EH (cell line): ENCODE measurements around the gene GRB14.
"Not testable (repeated sequence)": the region's sequence is repeated elsewhere in the genome, so short reads cannot be mapped to it uniquely, and the experiment has no call there.

Experiments
- DNase-seq: peaks from one replicate; pipeline ENCODE4 v3.0.0-alpha.2; 2015; ENCODE audit warnings: low read depth

Gene GRB14

DNA sequence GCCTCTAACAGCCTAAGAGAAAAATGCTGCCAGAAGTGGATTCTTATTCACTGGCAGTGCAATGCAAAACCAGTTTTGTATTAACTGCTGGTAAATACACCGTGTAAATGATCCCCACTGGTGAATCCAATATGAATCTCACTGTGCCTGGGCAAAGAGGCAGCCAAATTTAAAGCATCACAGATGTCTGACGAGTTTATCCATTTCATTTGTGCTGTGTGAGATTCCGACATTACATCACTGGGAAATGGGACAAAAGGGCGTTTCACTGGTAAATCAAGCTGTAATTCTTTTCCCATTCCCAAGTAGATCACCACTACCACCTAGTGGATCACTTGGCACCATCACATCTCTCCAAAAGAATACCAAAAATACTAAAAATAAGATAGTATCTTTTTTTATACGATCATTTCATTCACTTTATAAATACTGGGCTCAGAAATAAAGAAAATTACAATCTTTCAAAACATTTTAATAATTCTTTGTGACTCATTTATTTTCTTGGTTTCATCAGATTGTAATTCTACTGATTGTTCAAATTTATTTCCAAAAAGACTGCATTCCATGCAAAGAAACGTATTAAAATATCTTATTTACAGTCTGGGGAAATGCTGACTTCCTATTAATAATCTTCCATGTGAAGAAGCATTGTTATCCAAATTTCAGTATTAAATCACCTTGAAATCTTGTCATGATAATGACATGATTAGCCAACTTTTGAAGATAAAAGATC lies 125.6 kb downstream of the GRB14 start:
- DNase-seq, result peak; percentile 57

DNA sequence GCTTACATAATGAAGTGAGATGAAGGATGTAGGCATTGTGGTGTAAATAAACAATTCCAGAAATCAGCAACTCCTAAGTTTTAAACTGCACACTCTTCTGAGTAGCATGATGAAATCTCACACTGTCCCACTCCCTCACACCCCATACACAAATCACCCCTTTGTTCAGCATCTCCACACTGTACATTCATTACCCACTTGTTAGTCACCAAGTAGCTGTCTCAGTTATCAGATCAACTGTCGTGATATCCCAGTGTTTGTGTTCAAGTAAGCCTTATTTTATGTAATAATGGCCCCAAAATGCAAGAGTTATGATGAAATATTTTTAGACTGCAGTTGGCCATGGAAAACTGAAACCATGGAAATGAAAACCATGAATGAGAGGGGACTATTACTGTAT lies 135.7 kb downstream of the GRB14 start:
- DNase-seq, result peak; percentile 1

DNA sequence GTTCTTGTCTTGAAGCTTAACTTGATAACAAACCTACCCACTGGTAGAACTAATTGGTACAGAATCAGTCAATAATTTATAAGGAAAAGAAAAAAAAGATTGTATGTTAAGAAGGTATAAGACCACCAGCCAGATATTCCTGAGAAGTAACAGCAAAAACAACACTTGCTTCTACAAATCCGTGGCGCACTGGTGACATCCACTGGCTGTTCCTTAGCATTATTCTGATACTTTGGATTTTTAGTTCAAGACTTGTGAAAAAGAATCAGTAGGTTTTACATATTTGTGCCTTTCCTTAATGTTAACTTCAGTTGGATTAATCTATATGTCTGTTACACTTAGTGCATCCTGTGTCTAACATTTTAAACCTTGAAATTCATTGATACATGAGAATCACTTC lies 141.8 kb downstream of the GRB14 start:
- peak; percentile 31 for DNase-seq

DNA sequence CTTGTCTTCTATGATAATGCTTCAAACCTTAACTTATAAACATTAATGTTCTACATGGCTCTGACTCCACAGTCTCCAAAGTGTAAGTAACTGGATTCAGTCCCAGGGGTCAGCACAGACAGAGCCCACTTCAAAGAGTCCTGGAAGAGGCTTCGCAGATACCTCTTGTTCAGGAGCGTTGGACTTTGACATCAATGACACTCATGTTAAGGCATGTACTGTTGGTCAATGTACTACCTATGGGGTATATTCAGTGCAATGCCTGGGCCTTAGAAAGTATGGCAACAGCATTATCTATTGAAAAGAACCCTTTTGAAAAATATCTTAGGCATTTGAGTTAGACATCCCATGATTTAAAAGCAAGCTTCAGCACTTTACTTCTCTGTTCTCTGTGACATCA lies 143.1 kb downstream of the GRB14 start:
- no peak for DNase-seq

DNA sequence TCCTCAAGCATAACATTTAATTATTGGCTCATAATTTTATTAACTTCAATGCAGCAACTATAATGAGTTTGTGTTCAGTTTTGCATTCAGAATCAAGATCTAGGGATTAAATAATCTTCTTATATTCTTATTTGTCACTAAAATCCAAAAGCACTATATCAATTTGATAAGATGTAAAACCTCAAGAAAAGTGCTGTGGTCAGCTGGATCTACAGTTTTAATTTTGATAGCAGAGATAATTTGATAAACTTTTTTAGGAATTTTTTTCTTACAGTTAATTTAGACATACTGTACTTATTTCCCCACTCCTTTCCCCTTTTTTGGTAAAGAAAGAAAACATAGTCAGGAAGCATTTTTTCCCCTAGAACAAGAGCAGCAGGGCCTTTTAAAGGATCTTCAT lies 146.4 kb downstream of the GRB14 start:
- no peak for DNase-seq

DNA sequence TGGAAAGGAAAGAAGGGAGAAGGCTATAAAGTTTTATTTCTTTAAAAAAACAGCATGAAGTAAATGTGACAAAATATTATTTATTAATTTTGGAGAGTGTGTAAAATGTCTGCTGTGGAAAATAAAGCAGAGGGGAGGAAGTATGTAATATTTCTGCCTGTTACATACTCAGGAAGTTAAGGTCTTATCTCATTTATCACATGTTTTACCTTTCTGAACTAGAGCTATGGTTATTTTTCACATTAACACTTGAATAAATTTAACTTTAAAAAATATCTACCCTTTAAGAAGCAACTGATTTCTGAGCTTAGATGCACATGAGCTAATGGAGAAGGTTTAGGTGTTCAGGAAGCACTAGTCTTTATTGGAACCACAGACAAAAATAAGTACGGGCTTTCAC lies 148.3 kb downstream of the GRB14 start:
- no peak for DNase-seq

DNA sequence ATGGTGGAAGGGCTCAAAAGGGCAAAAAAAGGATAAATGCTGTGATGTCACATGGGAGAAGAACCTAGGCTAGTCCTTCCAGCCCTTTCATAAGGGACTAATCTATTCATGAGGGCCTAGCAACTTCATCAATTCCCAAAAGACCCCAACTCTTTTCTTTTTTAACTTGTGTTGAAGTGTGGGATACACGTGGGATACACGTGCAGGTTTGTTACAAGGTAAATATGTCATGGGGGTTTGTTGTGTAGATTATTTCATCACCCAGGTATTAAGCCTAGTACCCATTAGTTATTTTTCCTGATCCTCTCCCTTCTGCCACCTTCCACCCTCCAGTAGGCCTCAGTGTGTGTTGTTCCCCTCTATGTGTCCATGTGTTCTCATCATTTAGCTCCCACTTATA lies 156.2 kb downstream of the GRB14 start:
- DNase-seq, result not testable (repeated sequence)

DNA sequence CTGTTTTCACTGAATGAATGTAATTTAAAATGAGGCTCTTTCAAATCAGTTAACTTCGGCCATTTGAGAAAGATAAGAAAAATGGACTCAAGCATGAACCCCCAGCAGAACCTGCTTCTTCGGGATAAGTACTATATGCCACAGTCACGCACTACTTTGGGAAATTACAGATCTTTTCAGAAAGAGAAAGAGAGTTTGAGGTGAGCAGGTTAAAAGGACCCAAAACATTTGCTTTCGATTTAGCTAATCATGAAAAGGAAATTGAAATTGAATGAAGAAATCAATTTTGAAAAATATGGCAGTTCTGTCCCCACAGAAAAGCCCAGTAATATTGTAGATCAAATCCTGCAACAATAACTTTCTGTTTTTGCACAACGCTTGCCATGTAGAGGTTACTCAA lies 156.9 kb downstream of the GRB14 start:
- DNase-seq, result no peak

DNA sequence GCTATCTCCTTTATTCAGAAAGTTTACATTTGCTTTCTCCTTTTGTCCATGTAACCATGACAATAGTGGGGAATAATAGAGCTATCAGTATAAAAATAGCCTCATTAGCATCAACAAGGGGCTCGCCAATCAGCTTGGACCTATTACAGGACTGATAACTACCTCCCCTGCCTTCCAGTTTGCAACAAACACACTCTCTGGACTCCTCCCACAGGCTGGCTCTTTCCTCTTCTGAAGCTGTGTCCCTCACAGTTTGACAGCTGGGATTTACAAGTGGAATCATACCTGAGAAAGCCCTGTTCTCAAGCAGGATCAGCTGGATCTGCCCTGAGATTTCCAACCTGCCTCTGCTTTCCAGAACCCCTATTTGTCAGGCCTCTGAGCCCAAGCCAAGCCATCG lies 162.5 kb downstream of the GRB14 start:
- DNase-seq, result no peak

DNA sequence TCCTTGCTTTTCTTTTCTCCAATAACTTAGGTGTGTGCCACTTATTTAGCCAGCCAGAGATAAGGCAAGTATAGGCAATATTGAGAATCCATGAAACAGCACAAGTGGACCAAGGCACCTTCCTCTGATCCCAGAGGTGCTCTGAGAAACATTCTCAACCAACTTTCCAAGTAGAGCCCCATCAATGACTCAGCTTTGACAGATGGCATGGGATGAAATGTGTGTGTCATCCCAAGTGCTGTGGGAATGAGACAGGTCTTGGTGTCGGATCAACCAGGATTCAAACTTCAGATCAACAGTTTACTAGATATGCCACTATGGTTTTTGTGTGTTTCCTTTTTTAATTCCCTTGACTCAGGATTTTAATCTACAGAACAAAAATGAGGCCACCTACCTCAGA lies 164.0 kb downstream of the GRB14 start:
- no peak for DNase-seq

DNA sequence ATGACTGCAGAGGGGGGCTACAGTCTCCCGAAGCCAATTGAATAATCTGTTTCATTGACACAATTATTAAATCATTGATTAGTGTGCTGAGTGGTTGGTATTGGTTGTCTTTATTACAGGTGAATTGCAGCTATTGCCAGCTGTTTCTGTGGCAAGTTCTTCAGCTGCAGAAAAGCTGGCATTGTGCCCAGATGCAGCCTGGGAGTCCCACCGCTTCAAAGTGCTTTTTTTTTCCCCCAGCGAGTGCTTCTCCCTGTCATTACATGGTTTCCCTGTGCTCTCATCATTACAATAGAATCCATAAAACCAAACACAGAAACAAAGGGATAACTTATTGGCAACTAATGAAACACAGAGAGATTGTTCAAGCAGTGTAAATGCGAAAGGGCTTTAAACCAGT lies 164.7 kb downstream of the GRB14 start:
- no peak for DNase-seq

DNA sequence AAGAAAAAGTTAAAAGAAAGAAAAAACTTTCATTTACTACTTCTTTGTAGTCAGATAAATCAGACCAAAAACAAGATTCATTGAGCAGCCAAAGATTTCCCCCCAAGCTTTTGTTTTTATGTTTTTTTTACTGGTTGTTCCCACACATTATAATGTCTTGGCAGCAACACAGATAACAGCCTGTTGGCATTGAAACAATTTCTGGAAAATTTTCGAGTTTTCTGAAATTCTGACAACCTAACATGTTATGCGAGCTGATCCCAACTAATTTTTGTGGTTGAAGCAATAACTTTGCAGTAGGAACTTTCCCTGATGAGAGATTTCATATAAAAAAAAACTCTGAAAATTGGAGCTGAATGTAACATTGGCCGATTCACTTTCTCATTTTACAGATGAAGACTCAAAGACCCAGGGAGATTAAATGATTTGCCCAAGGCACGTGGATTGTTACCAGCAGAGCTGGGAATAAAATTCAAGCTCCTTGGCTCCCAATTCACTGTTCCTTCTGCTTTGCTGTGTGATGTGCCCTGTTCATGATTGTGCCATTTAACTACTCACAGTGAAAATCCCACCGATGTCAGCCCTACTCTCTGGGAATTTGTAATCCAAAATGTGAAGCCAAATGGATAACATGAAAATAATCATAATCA lies 167.5 kb downstream of the GRB14 start:
- no peak for DNase-seq

DNA sequence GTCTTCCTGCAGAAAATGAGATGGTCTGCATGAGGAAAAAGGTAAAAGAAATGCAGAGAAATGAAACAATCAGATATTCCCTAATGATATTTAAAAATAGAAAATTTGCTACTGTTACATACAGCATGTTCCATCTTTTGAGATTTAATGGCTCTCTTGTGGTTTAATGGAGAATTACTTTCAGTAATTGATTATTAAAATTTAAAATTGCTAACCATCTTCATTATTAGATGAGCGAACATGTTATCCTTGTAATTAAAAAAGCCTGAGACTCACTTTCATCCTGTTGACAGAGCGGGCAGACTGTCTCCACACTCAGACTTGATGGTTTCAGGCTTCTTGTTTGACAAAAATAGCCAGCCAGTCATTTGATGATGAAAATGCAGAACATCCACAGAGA lies 171.0 kb downstream of the GRB14 start:
- DNase-seq, result no peak

DNA sequence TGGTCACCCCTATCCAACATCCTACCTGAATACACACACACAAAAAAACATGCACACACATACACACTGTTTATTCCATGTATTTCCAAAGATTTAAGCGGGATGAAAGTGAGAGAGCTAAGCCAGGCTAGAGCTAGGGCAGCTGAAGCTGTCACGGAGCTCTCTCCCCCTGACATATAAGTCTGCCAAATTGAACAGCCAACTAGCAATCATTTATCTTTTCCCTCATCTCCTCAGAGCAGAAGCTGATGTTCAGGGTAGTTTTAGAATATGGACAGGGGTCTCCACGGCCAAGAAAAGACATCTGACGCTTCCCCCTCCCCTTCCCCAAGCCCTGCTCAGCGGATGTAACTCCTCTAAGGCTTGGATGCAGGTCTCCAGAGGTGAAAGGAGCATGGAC lies 171.6 kb downstream of the GRB14 start:
- DNase-seq, result no peak

DNA sequence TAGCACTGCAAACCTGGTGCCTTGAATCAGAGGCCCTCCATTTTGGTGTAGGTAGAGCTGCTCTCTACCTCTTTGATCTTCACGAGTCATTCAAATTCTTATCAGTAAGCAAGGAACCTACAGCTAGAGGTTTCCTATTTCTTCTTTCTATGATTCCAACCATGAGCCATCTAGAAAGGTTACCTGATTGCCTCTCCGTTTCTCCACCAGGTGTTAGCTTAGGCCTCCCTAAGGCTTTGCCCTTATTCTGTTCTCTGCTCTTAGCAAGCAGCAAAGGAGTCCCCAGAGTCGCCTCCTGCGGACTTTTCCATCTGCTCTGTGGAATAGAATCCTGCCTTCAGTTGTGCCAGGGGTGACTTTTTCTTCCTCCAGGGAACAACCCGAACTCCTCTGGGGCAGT lies 173.6 kb downstream of the GRB14 start:
- DNase-seq, result no peak
